G401 (cell line): ENCODE results near the gene SKOR1. TPM values are rescaled to one million over a fixed set of nuclear protein-coding genes. Genes with fewer than 3 reads are reported as not detected.

ENCODE experiments used
- DNase-seq: peaks from one replicate; pipeline ENCODE4 v3.0.0-alpha.2; 2015; ENCODE audit warnings: low spot score
- in situ Hi-C: cut with HindIII; loops from 2 replicates; pipeline ENCODE4 v1.10.0; 2016; ENCODE audit warnings: low sequenced_read_pairs, mixed read lengths
- total RNA-seq: library from RNA; depleted of rRNA; stranded (reverse); fragments of >200 nt; shearing (Covaris generic); gene quantifications from 2 replicates; pipeline ENCODE4 v1.2.3, GENCODE V29; 2014; rRNA removed

Gene SKOR1
- total RNA-seq, 1 experiment from 2014 or later: 7.1 TPM

DNA sequence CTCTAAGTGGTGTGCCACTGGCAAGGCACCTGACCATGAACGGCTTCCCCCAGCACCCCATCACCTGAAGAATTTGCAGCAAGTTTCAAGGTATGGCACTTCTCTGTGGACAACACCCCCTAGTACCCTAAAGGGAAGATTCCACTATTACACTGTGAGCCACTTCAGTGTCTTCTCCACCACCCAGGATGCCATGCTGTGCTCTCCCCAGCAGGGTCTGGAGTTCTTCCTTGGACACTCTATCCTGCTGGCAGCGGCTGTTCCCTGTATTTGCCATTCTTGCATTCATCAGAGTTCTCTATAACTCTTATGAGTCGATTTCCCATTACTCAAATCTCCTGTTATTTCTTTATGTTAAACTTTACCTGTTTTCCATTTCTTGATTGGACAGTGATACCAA is 48.5 kb downstream of the SKOR1 start:
- in situ Hi-C loops: no loop called here

DNA sequence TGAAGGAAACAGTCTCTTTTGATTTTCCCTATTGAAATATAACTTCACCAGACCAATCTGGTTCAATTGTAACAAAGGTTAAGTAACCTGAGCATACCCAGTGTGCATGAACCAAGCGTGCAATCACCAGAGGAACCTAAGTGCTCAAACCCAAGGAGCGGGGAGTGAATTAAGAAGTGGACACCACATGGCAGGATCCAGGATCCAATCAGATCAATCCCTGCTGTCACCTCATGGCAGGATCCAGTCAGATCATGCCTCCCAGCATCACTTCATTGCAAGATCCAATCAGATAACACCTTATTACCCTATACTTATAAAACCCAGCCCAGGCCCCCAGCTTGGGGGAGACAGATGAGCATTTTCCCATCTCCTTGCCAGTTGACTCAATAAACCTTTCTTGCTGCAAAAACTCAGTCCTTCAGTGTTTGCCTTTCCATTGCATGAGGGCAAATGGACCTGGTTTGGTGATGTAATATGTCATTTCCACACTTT is 53.5 kb downstream of the SKOR1 start:
- DNase-seq: no peak
- in situ Hi-C loops: no loop called here

More for the DNA sequence above, 48.5 kb downstream of the SKOR1 start:
- no peak for DNase-seq

DNA sequence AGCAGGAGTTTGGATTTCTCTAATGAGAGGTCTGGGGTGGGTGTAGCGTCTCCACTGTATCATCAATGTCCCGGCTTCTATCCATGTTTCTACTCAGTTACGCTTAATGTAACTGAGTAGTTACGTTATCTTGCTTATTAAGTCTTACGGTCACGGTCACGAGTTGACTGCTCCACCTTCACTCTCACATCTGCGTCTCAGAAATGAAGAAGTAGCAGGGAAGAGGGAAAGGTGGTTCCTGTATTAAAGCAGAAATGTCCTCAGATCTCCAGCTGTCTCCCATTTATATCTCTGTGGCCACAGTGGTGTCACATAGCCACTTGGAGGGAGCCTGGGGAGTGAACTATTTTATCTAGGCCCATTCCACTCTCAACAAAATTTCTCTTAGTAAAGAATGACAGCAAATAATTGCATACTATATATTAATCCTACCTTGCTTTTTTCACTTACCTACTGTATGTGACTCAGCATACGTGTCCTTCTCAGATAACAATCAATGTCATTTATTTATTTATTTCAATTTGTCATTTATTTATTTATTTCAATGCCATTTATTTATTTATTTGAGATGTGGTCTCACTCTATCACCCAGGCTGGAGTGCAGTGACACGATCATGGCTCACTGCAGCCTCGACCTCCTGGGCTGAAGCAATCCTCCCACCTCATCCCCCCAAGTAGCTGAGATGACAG is 54.3 kb downstream of the SKOR1 start:
- in situ Hi-C loops: no loop called here

DNA sequence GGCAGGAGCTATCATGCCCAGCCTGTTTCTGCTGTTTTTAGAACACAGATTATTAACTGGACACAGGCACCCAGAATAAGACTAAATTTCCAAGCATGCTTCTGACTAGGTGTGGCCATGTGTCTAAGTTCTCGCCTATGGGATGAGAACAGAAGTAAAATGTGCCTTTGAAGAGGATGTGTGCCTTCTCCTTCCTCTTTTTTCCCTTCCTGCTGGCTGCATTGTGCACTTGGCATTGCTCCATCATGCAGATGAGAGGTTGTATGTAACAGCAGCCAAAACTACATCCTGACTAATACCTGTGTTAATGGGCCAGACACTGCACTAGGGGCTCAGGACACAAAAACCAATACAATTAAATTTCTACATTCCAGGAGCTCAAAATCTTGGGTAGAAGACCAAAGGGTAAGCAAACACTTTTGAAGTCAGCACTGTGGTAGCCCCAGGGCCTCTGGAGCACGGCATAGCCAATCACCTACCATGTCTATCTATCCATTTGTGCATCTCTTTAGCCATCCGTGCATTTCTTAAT is 55.4 kb downstream of the SKOR1 start:
- in situ Hi-C loops: no loop called here

More for the DNA sequence above, 54.3 kb downstream of the SKOR1 start:
- no peak for DNase-seq

DNA sequence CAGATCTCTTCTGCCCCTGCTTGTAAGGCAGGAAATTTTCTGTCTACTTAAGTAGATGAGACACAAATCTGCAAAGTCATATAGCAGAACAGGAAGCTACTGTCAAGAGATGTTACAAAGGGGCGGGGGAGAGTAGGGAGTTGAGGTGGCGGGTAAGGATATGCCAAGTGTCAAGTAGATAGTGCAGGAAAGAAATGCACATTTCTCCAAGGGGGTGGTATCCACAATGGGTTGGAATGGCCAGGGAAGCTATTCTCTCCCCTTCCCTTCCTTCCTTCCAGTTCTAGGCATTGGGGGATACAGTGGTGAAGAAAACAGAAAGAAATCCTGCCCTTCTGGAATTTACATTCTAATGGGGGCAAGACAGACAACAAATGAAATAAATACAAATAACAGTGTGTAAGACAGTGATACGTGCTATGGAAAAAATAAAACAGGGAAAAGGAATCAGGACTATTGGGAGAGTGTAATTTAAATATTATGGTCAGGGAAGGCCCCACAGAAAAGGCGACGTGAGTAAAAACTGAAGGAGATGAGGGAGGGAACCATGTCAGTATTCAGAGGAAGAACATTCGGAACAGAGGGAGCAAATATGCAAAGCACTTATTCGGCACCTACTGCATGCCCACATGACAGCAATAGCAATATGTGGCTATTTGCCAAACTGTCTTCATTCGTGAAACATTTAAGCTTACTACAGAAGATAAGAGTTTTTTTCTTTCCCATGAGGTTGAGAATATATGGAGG is 57.4 kb downstream of the SKOR1 start:
- no peak for DNase-seq
- in situ Hi-C loops: no loop called here

More for the DNA sequence above, 55.4 kb downstream of the SKOR1 start:
- no peak for DNase-seq

DNA sequence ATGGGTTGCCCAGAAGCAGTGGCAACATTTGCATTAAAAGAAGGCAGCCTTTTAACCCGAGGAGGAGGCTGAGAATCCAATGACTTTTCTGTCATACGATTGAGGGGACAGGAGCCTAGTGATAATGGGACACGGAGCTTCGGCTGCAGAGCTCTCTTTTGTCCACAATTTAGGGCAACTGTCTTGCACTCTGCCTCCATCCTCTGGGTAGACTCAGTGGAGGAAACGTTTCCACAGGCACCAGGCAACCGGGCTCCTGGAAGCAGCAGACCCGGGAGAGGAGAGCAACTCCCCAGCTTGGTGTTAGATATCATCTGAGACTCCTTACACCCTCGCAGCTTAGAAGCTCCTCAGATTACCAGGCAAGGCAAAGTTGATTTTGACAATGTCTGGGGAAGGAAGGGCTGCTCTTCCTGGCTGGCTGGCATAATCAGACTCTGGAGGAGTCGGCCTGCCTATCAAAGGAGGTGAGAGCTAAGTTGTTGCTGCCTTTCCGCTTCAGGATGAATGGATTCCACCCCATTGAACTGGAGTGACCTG is 58.0 kb downstream of the SKOR1 start:
- in situ Hi-C loops: no loop called here
- DNase-seq: no peak

DNA sequence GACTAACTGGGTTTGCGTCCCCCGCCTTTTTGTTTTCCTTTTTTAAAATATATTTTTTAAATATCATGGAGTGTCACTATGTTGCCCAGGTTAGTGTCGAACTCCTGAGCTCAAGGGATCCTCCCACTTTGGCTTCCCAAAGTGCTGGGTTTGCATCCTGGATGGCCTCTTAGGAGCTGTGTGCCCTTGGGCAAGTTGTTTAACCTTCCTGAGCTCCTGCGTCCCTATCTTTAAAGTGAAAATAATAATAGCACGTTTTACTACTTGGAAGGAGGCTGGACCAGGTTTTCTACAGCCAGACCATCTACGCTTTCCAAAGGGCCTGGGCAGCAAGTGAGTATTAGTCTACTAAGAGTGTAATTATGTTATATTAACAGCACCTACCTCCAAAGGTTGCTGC is 58.7 kb downstream of the SKOR1 start:
- peak; percentile 26 for DNase-seq
- in situ Hi-C loops: no loop called here

Other genes with a start within 250 kb of the SKOR1 start
- gene RNU6-1, start 14.5 kb downstream of the SKOR1 start, total RNA-seq: not detected in 2 replicates
- gene PIAS1, start 228.8 kb downstream of the SKOR1 start, total RNA-seq: 9.8 and 44.8 TPM in 2 replicates